Measurements from ENCODE around the gene MYO16. TPM values are rescaled to one million over a fixed set of nuclear protein-coding genes. Genes with fewer than 3 reads are reported as not detected.

MYO16 gene
- total and polyA plus RNA-seq, 2 donors (not counting 1 experiment from before 2014, with no cell fraction given), result under 0.01 to 0.01 TPM

GRCh38 chr13:108929532-108930206 lies 300.3 kb downstream of the MYO16 start:
- no peak overlapping the region for H3K4me3 ChIP-seq (replicated peaks in 1 of 4; ENCODE audit: control extremely low read depth in 1 of 4, insufficient read depth in 1 of 4, low read depth in 3 of 4, low read length in 4 of 4)
- H3K9me3 ChIP-seq (ENCODE audit: control insufficient read depth, insufficient read depth, low read depth, low read length), result no peaks in the 10 kb centered on the region
- no peak overlapping the region for H3K27ac ChIP-seq (ENCODE audit: insufficient read depth, low read length)
- no peaks in the 10 kb centered on the region for H4K20me1 ChIP-seq (ENCODE audit: control insufficient read depth, extremely low read depth, insufficient read depth, low read length)
- no peak overlapping the region for H2AFZ ChIP-seq (ENCODE audit: low read length)
- no peaks in the 10 kb centered on the region for H3K36me3 ChIP-seq (ENCODE audit: control insufficient read depth, insufficient read depth, low read length)
- H3K79me2 ChIP-seq (ENCODE audit: control insufficient read depth, insufficient read depth, low read length), result no peaks in the 10 kb centered on the region
- peak; percentile 20 to 44 for DNase-seq (ENCODE audit: low read depth in 2 of 2)
- H3K27me3 ChIP-seq (ENCODE audit: control insufficient read depth, insufficient read depth, low read length), result no peaks in the 10 kb centered on the region
- no peak overlapping the region for H3K9ac ChIP-seq (ENCODE audit: insufficient read depth, low read length)
- no peak for TF ChIP-seq CTCF (conservative IDR thresholded peaks at IDR 0.05 in 1 of 2, IDR thresholded peaks at IDR 0.05 in 1 of 2; ENCODE audit: low read depth in 1 of 2, low read length in 2 of 2)
- no peaks in the 10 kb centered on the region for H3K4me1 ChIP-seq (ENCODE audit: control insufficient read depth, extremely low read depth, insufficient read depth, low read length)
- H3K4me2 ChIP-seq (ENCODE audit: extremely low read depth, insufficient read depth, low read length), result no peak overlapping the region

GRCh38 chr13:108932196-108932595 lies 302.8 kb downstream of the MYO16 start:
- no peaks in the 10 kb centered on the region for H4K20me1 ChIP-seq (ENCODE audit: control insufficient read depth, extremely low read depth, insufficient read depth, low read length)
- H3K79me2 ChIP-seq (ENCODE audit: control insufficient read depth, insufficient read depth, low read length), result no peaks in the 10 kb centered on the region
- no peak for TF ChIP-seq EZH2 (IDR thresholded peaks at IDR 0.05; ENCODE audit: low read length, missing control alignments)
- no peak for TF ChIP-seq CTCF (conservative IDR thresholded peaks at IDR 0.05 in 1 of 2, IDR thresholded peaks at IDR 0.05 in 1 of 2; ENCODE audit: low read depth in 1 of 2, low read length in 2 of 2)
- H3K27me3 ChIP-seq (ENCODE audit: control insufficient read depth, insufficient read depth, low read length), result no peaks in the 10 kb centered on the region
- H2AFZ ChIP-seq (ENCODE audit: low read length), result no peak overlapping the region
- H3K4me3 ChIP-seq (replicated peaks in 1 of 4; ENCODE audit: control extremely low read depth in 1 of 4, insufficient read depth in 1 of 4, low read depth in 3 of 4, low read length in 4 of 4), result no peak overlapping the region
- H3K9me3 ChIP-seq (ENCODE audit: control insufficient read depth, insufficient read depth, low read depth, low read length), result no peaks in the 10 kb centered on the region
- no peaks in the 10 kb centered on the region for H3K4me1 ChIP-seq (ENCODE audit: control insufficient read depth, extremely low read depth, insufficient read depth, low read length)
- no peak overlapping the region for H3K9ac ChIP-seq (ENCODE audit: insufficient read depth, low read length)
- no peaks in the 10 kb centered on the region for H3K36me3 ChIP-seq (ENCODE audit: control insufficient read depth, insufficient read depth, low read length)
- H3K27ac ChIP-seq (ENCODE audit: insufficient read depth, low read length), result no peak overlapping the region
- H3K4me2 ChIP-seq (ENCODE audit: extremely low read depth, insufficient read depth, low read length), result no peak overlapping the region
- DNase-seq (ENCODE audit: low read depth in 2 of 2), result no peak

GRCh38 chr13:108933061-108933460 lies 303.6 kb downstream of the MYO16 start:
- no peak for TF ChIP-seq EZH2 (IDR thresholded peaks at IDR 0.05; ENCODE audit: low read length, missing control alignments)
- no peak for TF ChIP-seq CTCF (conservative IDR thresholded peaks at IDR 0.05 in 1 of 2, IDR thresholded peaks at IDR 0.05 in 1 of 2; ENCODE audit: low read depth in 1 of 2, low read length in 2 of 2)
- Histone ChIP-seq H3K9ac (ENCODE audit: insufficient read depth, low read length) (no peak overlapping the region), H3K27me3 (ENCODE audit: control insufficient read depth, insufficient read depth, low read length) (no peaks in the 10 kb centered on the region), H3K36me3 (ENCODE audit: control insufficient read depth, insufficient read depth, low read length) (no peaks in the 10 kb centered on the region), H3K4me2 (ENCODE audit: extremely low read depth, insufficient read depth, low read length) (no peak overlapping the region), H3K9me3 (ENCODE audit: control insufficient read depth, insufficient read depth, low read depth, low read length) (no peaks in the 10 kb centered on the region), H3K27ac (ENCODE audit: insufficient read depth, low read length) (no peak overlapping the region), H3K4me1 (ENCODE audit: control insufficient read depth, extremely low read depth, insufficient read depth, low read length) (no peaks in the 10 kb centered on the region), H3K4me3 (replicated peaks in 1 of 4; ENCODE audit: control extremely low read depth in 1 of 4, insufficient read depth in 1 of 4, low read depth in 3 of 4, low read length in 4 of 4) (no peak overlapping the region), H2AFZ (ENCODE audit: low read length) (no peak overlapping the region), H4K20me1 (ENCODE audit: control insufficient read depth, extremely low read depth, insufficient read depth, low read length) (no peaks in the 10 kb centered on the region), H3K79me2 (ENCODE audit: control insufficient read depth, insufficient read depth, low read length) (no peaks in the 10 kb centered on the region)
- DNase-seq (ENCODE audit: low read depth in 2 of 2), result no peak
